ENCODE results near the gene PARP11.

The PARP11 gene
- long read RNA-seq, full-length matches to known transcripts, result 22 of 50 reads
- long read RNA-seq, partial matches to known transcripts, result 1 of 50 reads
- long read RNA-seq, other reads (novel, unspliced or antisense), result 27 of 50 reads

GRCh38 chr12:3872800-3873636 lies at the start of gene PARP11:
TSS of gene PARP11 (minus strand) at chr12:3873399. CDS start at chr12:3873229, 170 bp downstream.
- Histone ChIP-seq H3K4me3 (replicated peaks; ENCODE audit: insufficient read depth, low read length) (peak within 1 kb of the TSS; percentile 74), H3K27me3 (ENCODE audit: insufficient read depth, poor library complexity, severe bottlenecking) (no peaks in the 10 kb centered on the region), H3K27ac (replicated peaks) (peak within 1 kb of the TSS; percentile 88)
- TF ChIP-seq REST (IDR thresholded peaks at IDR 0.05; ENCODE audit: insufficient replicate concordance, low read depth), result no peak
- TF ChIP-seq CTCF (IDR thresholded peaks at IDR 0.05; ENCODE audit: insufficient read depth, low read length), result no peak
- TF ChIP-seq SPI1 (IDR thresholded peaks at IDR 0.05; ENCODE audit: borderline replicate concordance, low read depth), result peak; percentile 52; the same call in 1 of the 2 replicates
- TF ChIP-seq GABPA (IDR thresholded peaks at IDR 0.05; ENCODE audit: low read depth), result peak; percentile 85
- peak; percentile 44; the same call in 1 of the 2 replicates for TF ChIP-seq POLR2AphosphoS5 (IDR thresholded peaks at IDR 0.05; ENCODE audit: low read depth)
- DNase-seq (ENCODE audit: low read depth in 1 of 2, low spot score in 1 of 2), result peak; percentile 92 to 96

- no peak for DNase-seq (ENCODE audit: low read depth in 1 of 2, low spot score in 1 of 2)
- TF ChIP-seq CTCF (IDR thresholded peaks at IDR 0.05; ENCODE audit: insufficient read depth, low read length), result no peak
- no peak for TF ChIP-seq GABPA (IDR thresholded peaks at IDR 0.05; ENCODE audit: low read depth)
- no peak for TF ChIP-seq POLR2AphosphoS5 (IDR thresholded peaks at IDR 0.05; ENCODE audit: low read depth)
- no peak for TF ChIP-seq REST (IDR thresholded peaks at IDR 0.05; ENCODE audit: insufficient replicate concordance, low read depth)
- TF ChIP-seq SPI1 (IDR thresholded peaks at IDR 0.05; ENCODE audit: borderline replicate concordance, low read depth), result no peak
- H3K4me3 ChIP-seq (replicated peaks; ENCODE audit: insufficient read depth, low read length), result no peak overlapping the region
- no peaks in the 10 kb centered on the region for H3K27me3 ChIP-seq (ENCODE audit: insufficient read depth, poor library complexity, severe bottlenecking)
- no peak overlapping the region for H3K27ac ChIP-seq (replicated peaks)
Observed at GRCh38 chr12:3922033-3922432, 48.8 kb upstream of the PARP11 start.

GRCh38 chr12:3921526-3921925 lies 48.3 kb upstream of the PARP11 start:
- DNase-seq (ENCODE audit: low read depth in 1 of 2, low spot score in 1 of 2), result no peak
- TF ChIP-seq GABPA (IDR thresholded peaks at IDR 0.05; ENCODE audit: low read depth), result no peak
- no peak for TF ChIP-seq CTCF (IDR thresholded peaks at IDR 0.05; ENCODE audit: insufficient read depth, low read length)
- no peak for TF ChIP-seq REST (IDR thresholded peaks at IDR 0.05; ENCODE audit: insufficient replicate concordance, low read depth)
- no peak for TF ChIP-seq SPI1 (IDR thresholded peaks at IDR 0.05; ENCODE audit: borderline replicate concordance, low read depth)
- TF ChIP-seq POLR2AphosphoS5 (IDR thresholded peaks at IDR 0.05; ENCODE audit: low read depth), result no peak
- Histone ChIP-seq H3K4me3 (replicated peaks; ENCODE audit: insufficient read depth, low read length) (no peak overlapping the region), H3K27ac (replicated peaks) (no peak overlapping the region), H3K27me3 (ENCODE audit: insufficient read depth, poor library complexity, severe bottlenecking) (no peaks in the 10 kb centered on the region)
